ENCODE data around the gene TTI1. TPM values are rescaled to one million over a fixed set of nuclear protein-coding genes. Genes with fewer than 3 reads are reported as not detected.

The TTI1 gene
- total RNA-seq, 1 donor: 14.8 TPM

DNA sequence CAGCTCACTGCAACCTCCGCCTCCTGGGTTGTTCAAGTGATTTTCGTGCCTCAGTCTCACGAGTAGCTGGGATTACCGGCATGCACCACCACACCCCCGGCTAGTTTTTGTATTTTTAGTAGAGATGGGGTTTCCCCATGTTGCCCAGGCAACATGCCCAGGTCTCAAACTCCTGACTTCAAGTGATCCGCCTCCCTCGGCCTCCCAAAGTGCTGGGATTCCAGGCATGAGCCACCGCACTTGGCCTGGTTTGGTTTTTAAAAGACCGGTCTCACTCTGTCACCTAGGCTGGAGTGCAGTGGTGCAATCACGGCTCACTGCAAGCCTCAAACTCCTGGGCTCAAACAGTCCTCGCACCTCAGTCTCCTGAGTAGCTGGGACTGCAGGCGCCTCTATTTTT, 90.2 kb downstream of the TTI1 start:
- no peak for DNase-seq (ENCODE audit: insufficient read length, low spot score, missing footprints)
- H3K27ac ChIP-seq (ENCODE audit: low read depth, low read length): no peak overlapping the region
- no peak overlapping the region for H3K4me2 ChIP-seq (ENCODE audit: insufficient read depth, low read length)
- H4K20me1 ChIP-seq (ENCODE audit: insufficient read depth, low read length): no peaks in the 10 kb centered on the region
- H3K27me3 ChIP-seq (ENCODE audit: insufficient read depth, low read length): peaks cover 6% of the 10 kb centered on the region
- peaks cover 6% of the 10 kb centered on the region for H3K9me3 ChIP-seq (ENCODE audit: low read depth, low read length)
- H3K4me1 ChIP-seq (ENCODE audit: insufficient read depth, low read length): no peaks in the 10 kb centered on the region
- TF ChIP-seq, protein P1, sequence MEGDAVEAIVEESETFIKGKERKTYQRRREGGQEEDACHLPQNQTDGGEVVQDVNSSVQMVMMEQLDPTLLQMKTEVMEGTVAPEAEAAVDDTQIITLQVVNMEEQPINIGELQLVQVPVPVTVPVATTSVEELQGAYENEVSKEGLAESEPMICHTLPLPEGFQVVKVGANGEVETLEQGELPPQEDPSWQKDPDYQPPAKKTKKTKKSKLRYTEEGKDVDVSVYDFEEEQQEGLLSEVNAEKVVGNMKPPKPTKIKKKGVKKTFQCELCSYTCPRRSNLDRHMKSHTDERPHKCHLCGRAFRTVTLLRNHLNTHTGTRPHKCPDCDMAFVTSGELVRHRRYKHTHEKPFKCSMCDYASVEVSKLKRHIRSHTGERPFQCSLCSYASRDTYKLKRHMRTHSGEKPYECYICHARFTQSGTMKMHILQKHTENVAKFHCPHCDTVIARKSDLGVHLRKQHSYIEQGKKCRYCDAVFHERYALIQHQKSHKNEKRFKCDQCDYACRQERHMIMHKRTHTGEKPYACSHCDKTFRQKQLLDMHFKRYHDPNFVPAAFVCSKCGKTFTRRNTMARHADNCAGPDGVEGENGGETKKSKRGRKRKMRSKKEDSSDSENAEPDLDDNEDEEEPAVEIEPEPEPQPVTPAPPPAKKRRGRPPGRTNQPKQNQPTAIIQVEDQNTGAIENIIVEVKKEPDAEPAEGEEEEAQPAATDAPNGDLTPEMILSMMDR (IDR thresholded peaks at IDR 0.05; ENCODE audit: extremely low read depth, low read depth, low read length): no peak
- no peak overlapping the region for H3K4me3 ChIP-seq (ENCODE audit: insufficient read depth, low read length)
- no peak overlapping the region for H2AFZ ChIP-seq (ENCODE audit: low read length)
- H3K36me3 ChIP-seq (ENCODE audit: insufficient read depth, low read length): no peaks in the 10 kb centered on the region
- no peaks in the 10 kb centered on the region for H3K79me2 ChIP-seq (ENCODE audit: insufficient read depth, low read length)

DNA sequence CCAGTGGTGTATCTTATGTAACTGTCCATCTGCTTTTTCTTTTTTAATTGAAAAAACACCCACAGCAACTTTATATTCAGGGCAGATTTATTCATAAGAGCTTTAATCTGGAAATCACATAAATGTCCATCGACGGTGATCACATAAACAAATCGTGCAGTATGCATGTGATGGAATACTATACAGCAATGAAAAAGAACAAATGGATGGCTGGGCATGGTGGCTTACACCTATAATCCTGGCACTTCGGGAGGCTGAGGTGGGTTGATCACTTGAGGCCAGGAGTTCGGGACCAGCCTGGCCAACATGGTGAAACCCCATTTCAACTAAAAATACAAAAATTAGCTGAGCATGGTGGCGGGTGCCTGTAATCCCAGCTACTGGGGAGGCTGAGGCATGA, 91.3 kb downstream of the TTI1 start:
- TF ChIP-seq, protein P1 (IDR thresholded peaks at IDR 0.05; ENCODE audit: extremely low read depth, low read depth, low read length): no peak
- no peak overlapping the region for H3K4me3 ChIP-seq (ENCODE audit: insufficient read depth, low read length)
- no peak overlapping the region for H3K27ac ChIP-seq (ENCODE audit: low read depth, low read length)

GRCh38 chr20:37941332-37941731, 91.9 kb downstream of the TTI1 start:
- H3K9me3 ChIP-seq (ENCODE audit: low read depth, low read length): no peaks in the 10 kb centered on the region
- H3K4me3 ChIP-seq (ENCODE audit: insufficient read depth, low read length): no peak overlapping the region
- no peaks in the 10 kb centered on the region for H3K4me1 ChIP-seq (ENCODE audit: insufficient read depth, low read length)
- no peaks in the 10 kb centered on the region for H3K79me2 ChIP-seq (ENCODE audit: insufficient read depth, low read length)
- H3K27me3 ChIP-seq (ENCODE audit: insufficient read depth, low read length): peaks cover 3% of the 10 kb centered on the region
- no peak overlapping the region for H2AFZ ChIP-seq (ENCODE audit: low read length)
- DNase-seq (ENCODE audit: insufficient read length, low spot score, missing footprints): peak; percentile 59
- H4K20me1 ChIP-seq (ENCODE audit: insufficient read depth, low read length): no peaks in the 10 kb centered on the region
- H3K27ac ChIP-seq (ENCODE audit: low read depth, low read length): no peak overlapping the region
- no peaks in the 10 kb centered on the region for H3K36me3 ChIP-seq (ENCODE audit: insufficient read depth, low read length)
- H3K4me2 ChIP-seq (ENCODE audit: insufficient read depth, low read length): no peak overlapping the region
- TF ChIP-seq, protein P1 (IDR thresholded peaks at IDR 0.05; ENCODE audit: extremely low read depth, low read depth, low read length): no peak

More for the DNA sequence above, 91.3 kb downstream of the TTI1 start:
- Histone ChIP-seq H3K4me2 (ENCODE audit: insufficient read depth, low read length) (no peak overlapping the region), H3K36me3 (ENCODE audit: insufficient read depth, low read length) (no peaks in the 10 kb centered on the region), H3K79me2 (ENCODE audit: insufficient read depth, low read length) (no peaks in the 10 kb centered on the region), H2AFZ (ENCODE audit: low read length) (no peak overlapping the region), H3K27me3 (ENCODE audit: insufficient read depth, low read length) (peaks cover 3% of the 10 kb centered on the region), H4K20me1 (ENCODE audit: insufficient read depth, low read length) (no peaks in the 10 kb centered on the region), H3K9me3 (ENCODE audit: low read depth, low read length) (no peaks in the 10 kb centered on the region), H3K4me1 (ENCODE audit: insufficient read depth, low read length) (no peaks in the 10 kb centered on the region)
- no peak for DNase-seq (ENCODE audit: insufficient read length, low spot score, missing footprints)

- TF ChIP-seq, protein P1 (IDR thresholded peaks at IDR 0.05; ENCODE audit: extremely low read depth, low read depth, low read length): no peak
- Histone ChIP-seq H3K4me2 (ENCODE audit: insufficient read depth, low read length) (no peak overlapping the region), H3K79me2 (ENCODE audit: insufficient read depth, low read length) (no peaks in the 10 kb centered on the region), H3K36me3 (ENCODE audit: insufficient read depth, low read length) (no peaks in the 10 kb centered on the region), H3K4me1 (ENCODE audit: insufficient read depth, low read length) (no peaks in the 10 kb centered on the region), H3K9me3 (ENCODE audit: low read depth, low read length) (no peaks in the 10 kb centered on the region), H3K4me3 (ENCODE audit: insufficient read depth, low read length) (no peak overlapping the region), H2AFZ (ENCODE audit: low read length) (no peak overlapping the region), H3K27ac (ENCODE audit: low read depth, low read length) (no peak overlapping the region), H3K27me3 (ENCODE audit: insufficient read depth, low read length) (no peaks in the 10 kb centered on the region), H4K20me1 (ENCODE audit: insufficient read depth, low read length) (no peaks in the 10 kb centered on the region)
- no peak for DNase-seq (ENCODE audit: insufficient read length, low spot score, missing footprints)
Observed at GRCh38 chr20:37940858-37941257, 92.4 kb downstream of the TTI1 start.

Measured in osteoblast (primary cell).